Umbilical cord (tissue), 2 donors: ENCODE results near the gene ACTN4. TPM values are rescaled to one million over a fixed set of nuclear protein-coding genes. Genes with fewer than 3 reads are reported as not detected.

Experiments
- DNase-seq: peaks from one replicate; pipeline ENCODE4 v3.0.0-alpha.2; 2015; ENCODE audit warnings: low spot score
- total RNA-seq: library from RNA; depleted of rRNA; stranded (reverse); fragments of >200 nt; gene quantifications from one replicate; pipeline ENCODE4 v1.2.3, GENCODE V29; 2014; ENCODE audit warnings: low replicate concordance; ENCODE audit not compliant: insufficient read depth

The ACTN4 gene
- total RNA-seq, 1 donor from 2014 or later, result 354 TPM

GRCh38 chr19:38676878-38677646 is 29.6 kb downstream of the ACTN4 start:
- no peak for DNase-seq

- DNase-seq, result no peak
Observed at GRCh38 chr19:38678217-38678890, 30.9 kb downstream of the ACTN4 start.

GRCh38 chr19:38678891-38679494 is 31.5 kb downstream of the ACTN4 start:
- no peak for DNase-seq

- no peak for DNase-seq
Observed at GRCh38 chr19:38679839-38680238, 32.4 kb downstream of the ACTN4 start.

GRCh38 chr19:38682195-38682867 is 34.9 kb downstream of the ACTN4 start:
- DNase-seq, result no peak

GRCh38 chr19:38682872-38683392 is 35.5 kb downstream of the ACTN4 start:
- DNase-seq, result no peak

- peak; percentile 75 for DNase-seq
Observed at GRCh38 chr19:38683393-38684077, 36.1 kb downstream of the ACTN4 start.

- DNase-seq, result peak; percentile 81
Observed at GRCh38 chr19:38684078-38684861, 36.8 kb downstream of the ACTN4 start.

- no peak for DNase-seq
Observed at GRCh38 chr19:38684862-38685665, 37.6 kb downstream of the ACTN4 start.

GRCh38 chr19:38685666-38686529 is 38.4 kb downstream of the ACTN4 start:
- peak; percentile 80 for DNase-seq

GRCh38 chr19:38686530-38686888 is 39.1 kb downstream of the ACTN4 start:
- DNase-seq, result no peak

- no peak for DNase-seq
Observed at GRCh38 chr19:38687837-38688378, 40.5 kb downstream of the ACTN4 start.

- no peak for DNase-seq
Observed at GRCh38 chr19:38690146-38690545, 42.7 kb downstream of the ACTN4 start.

GRCh38 chr19:38690832-38691231 is 43.4 kb downstream of the ACTN4 start:
- DNase-seq, result no peak

GRCh38 chr19:38691938-38692457 is 44.5 kb downstream of the ACTN4 start:
- DNase-seq, result peak; percentile 92

GRCh38 chr19:38692458-38693379 is 45.3 kb downstream of the ACTN4 start:
- no peak for DNase-seq
